Endothelial cell (in vitro differentiated cells): ENCODE results near the gene TLR9. TPM values are rescaled to one million over a fixed set of nuclear protein-coding genes. Genes with fewer than 3 reads are reported as not detected.

Experiments used
- DNase-seq: peaks from one replicate; pipeline ENCODE4 v3.0.0; 2021; ENCODE audit warnings: low spot score
- H3K27ac Mint-ChIP-seq: one replicate; pipeline ENCODE4 v1.8.0; 2021; ENCODE audit warnings: mixed read lengths, inconsistent platforms; ENCODE audit not compliant: unreplicated experiment
- H3K27me3 Mint-ChIP-seq: one replicate; pipeline ENCODE4 v1.8.0; 2021; ENCODE audit warnings: mild to moderate bottlenecking, moderate library complexity, mixed read lengths, inconsistent platforms; ENCODE audit not compliant: unreplicated experiment
- H3K36me3 Mint-ChIP-seq: one replicate; pipeline ENCODE4 v1.8.0; 2021; ENCODE audit warnings: mild to moderate bottlenecking, low read depth, mixed read lengths, inconsistent platforms; ENCODE audit not compliant: unreplicated experiment
- H3K4me1 Mint-ChIP-seq: one replicate; pipeline ENCODE4 v1.8.0; 2021; ENCODE audit warnings: mild to moderate bottlenecking, mixed read lengths, inconsistent platforms; ENCODE audit not compliant: unreplicated experiment
- H3K4me3 Mint-ChIP-seq: one replicate; pipeline ENCODE4 v1.8.0; 2021; ENCODE audit warnings: mild to moderate bottlenecking, mixed read lengths, inconsistent platforms; ENCODE audit not compliant: unreplicated experiment
- H3K9me3 Mint-ChIP-seq: one replicate; pipeline ENCODE4 v1.8.0; 2021; ENCODE audit warnings: mixed read lengths, inconsistent platforms; ENCODE audit not compliant: unreplicated experiment
- CTCF ChIP-seq: fragments of 200-600 bp; sonication (generic); IDR thresholded peaks from one replicate; pipeline ENCODE4 v1.5.0; 2021; ENCODE audit warnings: antibody characterized with exemption; ENCODE audit not compliant: unreplicated experiment
- total RNA-seq: library from RNA; stranded (reverse); fragmentation: NEBNext Ultra II Directional; extraction: Animal tissue kit (Norgen Biotek cat#: 25700); gene quantifications from one replicate; pipeline ENCODE4 v1.2.1, GENCODE V29; 2021; ENCODE audit not compliant: unreplicated experiment

The TLR9 gene
- total RNA-seq, 1 donor from 2014 or later = not detected

GRCh38 chr3:52211268-52211891 is 14.1 kb downstream of the TLR9 start:
- Mint-ChIP-seq H3K27me3 (no peaks in the 10 kb centered on the region), H3K4me1 (no peaks in the 10 kb centered on the region), H3K36me3 (peaks cover 43% of the 10 kb centered on the region), H3K27ac (no peak overlapping the region), H3K4me3 (no peak overlapping the region), H3K9me3 (no peaks in the 10 kb centered on the region)
- no peak for DNase-seq
- TF ChIP-seq CTCF = no peak

- TF ChIP-seq CTCF = no peak
- H3K4me1 Mint-ChIP-seq = no peaks in the 10 kb centered on the region
- peaks cover 47% of the 10 kb centered on the region for H3K36me3 Mint-ChIP-seq
- H3K27me3 Mint-ChIP-seq = no peaks in the 10 kb centered on the region
- H3K4me3 Mint-ChIP-seq = no peak overlapping the region
- DNase-seq = no peak
- H3K9me3 Mint-ChIP-seq = no peaks in the 10 kb centered on the region
- H3K27ac Mint-ChIP-seq = no peak overlapping the region
Measured at GRCh38 chr3:52210550-52211046, 14.8 kb downstream of the TLR9 start.

- H3K4me1 Mint-ChIP-seq = no peaks in the 10 kb centered on the region
Measured at GRCh38 chr3:52210037-52210436, 15.4 kb downstream of the TLR9 start.

GRCh38 chr3:52208556-52208955 is 16.9 kb downstream of the TLR9 start:
- TF ChIP-seq CTCF = no peak
- no peaks in the 10 kb centered on the region for H3K27me3 Mint-ChIP-seq
- no peaks in the 10 kb centered on the region for H3K9me3 Mint-ChIP-seq

More at GRCh38 chr3:52210037-52210436, 15.4 kb downstream of the TLR9 start:
- no peak for DNase-seq
- H3K4me3 Mint-ChIP-seq = no peak overlapping the region
- H3K27me3 Mint-ChIP-seq = no peaks in the 10 kb centered on the region
- H3K27ac Mint-ChIP-seq = no peak overlapping the region
- H3K9me3 Mint-ChIP-seq = no peaks in the 10 kb centered on the region
- no peak for TF ChIP-seq CTCF
- peaks cover 43% of the 10 kb centered on the region for H3K36me3 Mint-ChIP-seq

GRCh38 chr3:52205727-52206372 is 19.6 kb downstream of the TLR9 start:
- no peak overlapping the region for H3K4me3 Mint-ChIP-seq
- H3K27ac Mint-ChIP-seq = no peak overlapping the region
- TF ChIP-seq CTCF = no peak
- H3K9me3 Mint-ChIP-seq = no peaks in the 10 kb centered on the region
- H3K36me3 Mint-ChIP-seq = peaks cover 53% of the 10 kb centered on the region
- peaks cover 2% of the 10 kb centered on the region for H3K4me1 Mint-ChIP-seq
- H3K27me3 Mint-ChIP-seq = no peaks in the 10 kb centered on the region
- DNase-seq = no peak

More at GRCh38 chr3:52208556-52208955, 16.9 kb downstream of the TLR9 start:
- Mint-ChIP-seq H3K27ac (peak overlapping the region; percentile 41), H3K4me1 (no peaks in the 10 kb centered on the region), H3K4me3 (no peak overlapping the region), H3K36me3 (peaks cover 45% of the 10 kb centered on the region)
- DNase-seq = no peak
